GM23248 (cell line): Measurements from ENCODE around the gene ETV6. TPM values are rescaled to one million over a fixed set of nuclear protein-coding genes. Genes with fewer than 3 reads are reported as not detected.

ENCODE experiments used
- DNase-seq: peaks from one replicate; pipeline ENCODE4 v3.0.0-alpha.2; 2015
- H2AFZ ChIP-seq: fragments of 200-600 bp; sonication (generic); 2 replicates; pipeline ENCODE4 v1.6.1; 2016; ENCODE audit warnings: antibody characterized with exemption
- H3F3A ChIP-seq: fragments of 200-600 bp; sonication (generic); 2 replicates; pipeline ENCODE4 v1.6.1; 2016; ENCODE audit warnings: mild to moderate bottlenecking, antibody characterized with exemption, mixed run types; ENCODE audit not compliant: insufficient read depth
- H3K27ac ChIP-seq: fragments of 200-600 bp; sonication (generic); 2 replicates; pipeline ENCODE4 v1.5.1; 2016; ENCODE audit warnings: mild to moderate bottlenecking
- H3K27me3 ChIP-seq: fragments of 200-600 bp; sonication (generic); replicated peaks from 2 replicates; pipeline ENCODE4 v1.6.1; 2016; ENCODE audit warnings: mild to moderate bottlenecking; ENCODE audit not compliant: insufficient read depth
- H3K36me3 ChIP-seq: fragments of 200-600 bp; sonication (generic); 2 replicates; pipeline ENCODE4 v1.6.1; 2016; ENCODE audit warnings: low read depth, mild to moderate bottlenecking
- H3K4me1 ChIP-seq: fragments of 200-600 bp; sonication (generic); 2 replicates; pipeline ENCODE4 v1.6.1; 2016; ENCODE audit warnings: mild to moderate bottlenecking; ENCODE audit not compliant: insufficient read depth
- H3K4me2 ChIP-seq: fragments of 200-600 bp; sonication (generic); one replicate; pipeline ENCODE4 v1.6.1; 2016; ENCODE audit warnings: mild to moderate bottlenecking; ENCODE audit not compliant: unreplicated experiment
- H3K4me3 ChIP-seq: fragments of 200-600 bp; sonication (generic); 2 replicates; pipeline ENCODE4 v1.5.1; 2016; ENCODE audit warnings: mild to moderate bottlenecking
- H3K79me2 ChIP-seq: fragments of 200-600 bp; sonication (generic); 2 replicates; pipeline ENCODE4 v1.6.1; 2016; ENCODE audit warnings: mild to moderate bottlenecking; ENCODE audit not compliant: insufficient read depth
- H3K9ac ChIP-seq: fragments of 200-600 bp; sonication (generic); 2 replicates; pipeline ENCODE4 v1.6.1; 2016; ENCODE audit warnings: mild to moderate bottlenecking
- H3K9me2 ChIP-seq: fragments of 200-600 bp; sonication (generic); 2 replicates; pipeline ENCODE4 v1.6.1; 2016; ENCODE audit warnings: mixed run types, mild to moderate bottlenecking, moderate library complexity; ENCODE audit not compliant: insufficient read depth
- H3K9me3 ChIP-seq: fragments of 200-600 bp; sonication (generic); one replicate; pipeline ENCODE4 v1.6.1; 2017; ENCODE audit warnings: low read depth
- H4K20me1 ChIP-seq: fragments of 200-600 bp; sonication (generic); 2 replicates; pipeline ENCODE4 v1.6.0; 2016; ENCODE audit not compliant: insufficient read depth
- EZH2 ChIP-seq: fragments of 200-600 bp; sonication (generic); IDR thresholded peaks from 2 replicates; pipeline ENCODE4 v1.6.1; 2018; ENCODE audit warnings: antibody characterized with exemption, mild to moderate bottlenecking; ENCODE audit not compliant: insufficient read depth, poor library complexity, severe bottlenecking
- EZH2phosphoT487 ChIP-seq: fragments of 200-600 bp; sonication (generic); IDR thresholded peaks from 2 replicates; pipeline ENCODE4 v1.6.1; 2018; ENCODE audit warnings: antibody characterized with exemption, moderate library complexity, mild to moderate bottlenecking, low read depth; ENCODE audit not compliant: insufficient read depth
- WGBS, 2 experiments: methylation state at CpG; one replicate each; pipeline ENCODE4 v1.1.6; 2015 to 2017; ENCODE audit warnings: low lambda C conversion rate in 2 of 2, low coverage in 1 of 2; ENCODE audit errors: missing lambda C conversion rate in 2 of 2; 5-methylcytosine and 5-hydroxymethylcytosine counted together
- in situ Hi-C: fragments of 300-500 bp; cut with MboI; formaldehyde crosslinking; loops from 2 replicates; pipeline ENCODE4 v1.15.0; 2020
- polyA plus RNA-seq: library from polyadenylated mRNA; unstranded; fragments of >200 nt; fragmentation: Nextera tagmentation; extraction: Ambion mirVana; gene quantifications from 2 replicates; pipeline ENCODE4 v1.2.1, GENCODE V29; 2016
- total RNA-seq: library from RNA; depleted of rRNA; stranded (reverse); fragments of >200 nt; shearing (Covaris generic); gene quantifications from 2 replicates; pipeline ENCODE4 v1.2.3, GENCODE V29; 2014

ETV6 gene
- total and polyA plus RNA-seq, 2 experiments from 2014 or later: 2.5 to 10.4 TPM

GRCh38 chr12:11652351-11653040, 3.0 kb downstream of the ETV6 start:
- H3K79me2 ChIP-seq: peaks cover 72% of the 10 kb centered on the region
- whole genome bisulfite sequencing, 2 experiments: 54 to 55% methylated on average over 16 of the region's 16 CpGs
- in situ Hi-C loops: no loop called here

GRCh38 chr12:11653215-11653753, 3.8 kb downstream of the ETV6 start:
- Histone ChIP-seq H3F3A (peaks cover 15% of the 10 kb centered on the region), H3K9ac (peak overlapping the region; percentile 97), H3K27me3 (no peaks in the 10 kb centered on the region), H3K9me3 (no peaks in the 10 kb centered on the region), H3K79me2 (peaks cover 80% of the 10 kb centered on the region), H2AFZ (peak overlapping the region; percentile 43; the same call in 1 of the 2 replicates), H3K9me2 (no peaks in the 10 kb centered on the region), H3K4me2 (peak overlapping the region; percentile 85), H3K4me3 (peak overlapping the region; percentile 100), H4K20me1 (no peaks in the 10 kb centered on the region), H3K4me1 (peaks cover 32% of the 10 kb centered on the region), H3K27ac (peak overlapping the region; percentile 96), H3K36me3 (no peaks in the 10 kb centered on the region)
- in situ Hi-C loops: no loop called here
- TF ChIP-seq EZH2 (no peak), EZH2phosphoT487 (no peak)
- 66 to 67% methylated on average over 7 of the region's 7 CpGs for WGBS, 2 experiments
- peak; percentile 23 for DNase-seq

More at GRCh38 chr12:11652351-11653040, 3.0 kb downstream of the ETV6 start:
- peak overlapping the region; percentile 43; the same call in 1 of the 2 replicates for H2AFZ ChIP-seq
- H3K27ac ChIP-seq: peak overlapping the region; percentile 96
- no peaks in the 10 kb centered on the region for H3K9me3 ChIP-seq
- H3F3A ChIP-seq: peaks cover 8% of the 10 kb centered on the region; the same call in 1 of the 2 replicates
- no peaks in the 10 kb centered on the region for H4K20me1 ChIP-seq
- peak overlapping the region; percentile 100 for H3K4me3 ChIP-seq
- TF ChIP-seq EZH2phosphoT487: no peak
- peak overlapping the region; percentile 85 for H3K4me2 ChIP-seq
- H3K9me2 ChIP-seq: no peaks in the 10 kb centered on the region
- no peaks in the 10 kb centered on the region for H3K36me3 ChIP-seq
- H3K4me1 ChIP-seq: peaks cover 25% of the 10 kb centered on the region
- peak; percentile 73 for DNase-seq
- no peaks in the 10 kb centered on the region for H3K27me3 ChIP-seq
- H3K9ac ChIP-seq: peak overlapping the region; percentile 97

DNA sequence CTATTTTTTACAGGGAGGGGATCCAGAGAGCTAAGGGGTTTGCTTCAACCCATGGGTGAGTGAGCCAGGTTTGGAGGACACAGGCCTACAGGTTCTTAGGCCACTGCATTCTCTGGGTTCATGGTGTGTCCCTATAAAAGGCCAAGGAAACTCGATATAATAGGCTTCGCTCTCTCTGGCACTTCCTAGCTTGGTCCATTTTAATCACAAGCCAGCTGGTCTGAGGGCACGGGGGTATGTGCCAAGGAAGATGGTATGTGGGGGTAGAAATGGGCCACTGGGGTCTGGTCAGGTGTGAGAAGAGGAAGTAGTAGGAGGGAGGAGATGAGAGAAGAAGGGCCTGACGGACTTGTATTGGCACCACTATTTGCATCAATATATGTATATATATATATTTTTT, 4.9 kb downstream of the ETV6 start:
- 88 to 89% methylated on average over 4 of the region's 4 CpGs for WGBS, 2 experiments
- H3K4me1 ChIP-seq: peaks cover 42% of the 10 kb centered on the region
- H3K4me3 ChIP-seq: no peak overlapping the region
- no peaks in the 10 kb centered on the region for H3K27me3 ChIP-seq
- DNase-seq: no peak
- H3K9me2 ChIP-seq: no peaks in the 10 kb centered on the region
- TF ChIP-seq EZH2: no peak
- no peak for TF ChIP-seq EZH2phosphoT487
- peaks cover 86% of the 10 kb centered on the region for H3K79me2 ChIP-seq
- in situ Hi-C loops: no loop called here
- no peaks in the 10 kb centered on the region for H4K20me1 ChIP-seq
- H3F3A ChIP-seq: peaks cover 25% of the 10 kb centered on the region
- H3K9me3 ChIP-seq: no peaks in the 10 kb centered on the region
- H2AFZ ChIP-seq: no peak overlapping the region
- no peaks in the 10 kb centered on the region for H3K36me3 ChIP-seq
- H3K9ac ChIP-seq: no peak overlapping the region
- H3K27ac ChIP-seq: no peak overlapping the region
- H3K4me2 ChIP-seq: no peak overlapping the region

GRCh38 chr12:11654802-11655201, 5.3 kb downstream of the ETV6 start:
- WGBS, 2 experiments: 95 to 100% methylated on average over 2 of the region's 2 CpGs
- Histone ChIP-seq H2AFZ (no peak overlapping the region), H3K4me2 (no peak overlapping the region), H3K27me3 (no peaks in the 10 kb centered on the region), H3F3A (peaks cover 30% of the 10 kb centered on the region), H3K9me2 (no peaks in the 10 kb centered on the region), H3K9ac (no peak overlapping the region), H3K4me3 (no peak overlapping the region), H3K9me3 (no peaks in the 10 kb centered on the region), H3K27ac (no peak overlapping the region), H4K20me1 (no peaks in the 10 kb centered on the region), H3K79me2 (peaks cover 91% of the 10 kb centered on the region), H3K4me1 (peaks cover 45% of the 10 kb centered on the region), H3K36me3 (no peaks in the 10 kb centered on the region)
- TF ChIP-seq EZH2 (no peak), EZH2phosphoT487 (no peak)
- in situ Hi-C loops: no loop called here
- no peak for DNase-seq
